Effector CD8-positive, alpha-beta T cell (primary cell): ENCODE results near the gene EN1.

ENCODE experiments used
- DNase-seq: peaks from one replicate; lab custom pipeline; 2025; lab: John Stamatoyannopoulos, UW

Gene EN1

DNA sequence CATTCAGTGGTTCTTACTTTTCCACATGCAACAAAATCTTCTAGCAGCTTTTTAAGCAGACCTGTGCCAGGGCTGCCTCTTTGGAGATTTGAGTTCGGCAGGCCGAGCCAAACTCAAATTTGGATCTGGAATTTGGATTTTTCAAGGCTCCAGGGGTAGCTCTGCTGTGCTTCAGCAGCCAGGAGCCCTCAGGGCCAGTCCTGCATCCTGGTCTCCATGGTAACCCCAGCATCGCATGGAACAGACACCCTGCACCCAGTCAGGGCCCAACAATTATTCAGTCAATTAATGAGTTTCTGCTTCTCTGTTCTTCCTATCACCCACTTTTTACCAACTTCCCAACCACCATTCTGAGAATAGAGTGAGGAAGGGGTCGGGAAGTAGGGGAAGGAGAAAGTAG lies 30.0 kb downstream of the EN1 start:
- DNase-seq: no peak

DNA sequence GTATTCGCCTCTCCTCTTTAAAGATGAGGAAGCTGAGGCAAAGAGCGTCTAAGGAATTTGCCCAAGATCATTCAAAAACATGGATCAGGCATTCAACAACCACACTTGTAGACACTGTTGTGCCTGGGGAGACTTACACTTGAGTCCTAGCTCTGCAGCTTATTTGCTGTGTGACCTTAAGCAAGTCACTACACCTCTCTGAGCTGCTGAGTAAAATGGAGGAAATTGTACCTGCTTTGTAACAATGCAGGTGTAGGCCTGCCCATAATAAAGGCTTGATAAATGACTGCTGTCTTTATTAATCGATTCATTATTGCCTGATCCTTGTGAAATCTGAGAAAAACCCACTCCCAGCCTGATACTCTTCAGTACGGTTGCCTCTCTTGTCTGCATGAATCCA lies 30.8 kb downstream of the EN1 start:
- DNase-seq: no peak

DNA sequence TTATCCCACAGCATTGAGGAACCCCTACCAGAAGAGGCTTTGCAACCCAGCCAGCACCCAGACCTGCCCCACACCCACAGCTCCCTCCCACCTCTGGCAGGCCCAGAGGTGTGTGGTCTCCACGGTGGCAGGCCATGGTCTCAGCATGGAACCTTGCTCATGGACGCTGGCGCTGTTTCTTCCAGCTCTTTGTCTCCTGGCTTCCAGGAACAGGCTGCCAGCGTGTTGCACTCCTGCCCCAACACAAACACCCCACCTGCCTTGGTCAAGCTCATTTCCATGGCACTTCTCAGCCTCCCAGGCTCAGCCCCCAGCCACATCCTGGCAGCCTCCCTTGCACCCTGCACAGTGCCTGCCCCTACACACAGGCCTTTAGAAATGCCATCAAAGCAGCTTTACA lies 31.7 kb downstream of the EN1 start:
- no peak for DNase-seq

DNA sequence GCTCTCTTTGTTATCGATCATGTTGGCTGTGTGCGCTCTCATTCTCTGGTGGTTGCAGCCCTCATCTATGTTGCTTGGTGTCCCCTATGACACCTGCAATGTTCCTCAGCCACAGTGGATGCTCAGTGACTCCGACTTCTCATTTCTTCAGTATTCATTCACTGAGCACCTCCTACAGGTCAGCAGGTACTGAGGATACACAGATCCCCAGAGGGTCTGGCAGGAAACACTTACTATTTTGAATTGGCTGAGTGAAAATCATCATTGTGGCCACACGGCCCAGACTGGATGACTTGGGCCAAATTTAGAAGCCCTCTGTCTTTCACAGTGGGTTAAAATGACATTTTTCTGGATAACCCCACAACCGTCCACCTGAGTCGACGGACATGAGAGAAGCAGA lies 32.1 kb downstream of the EN1 start:
- no peak for DNase-seq

DNA sequence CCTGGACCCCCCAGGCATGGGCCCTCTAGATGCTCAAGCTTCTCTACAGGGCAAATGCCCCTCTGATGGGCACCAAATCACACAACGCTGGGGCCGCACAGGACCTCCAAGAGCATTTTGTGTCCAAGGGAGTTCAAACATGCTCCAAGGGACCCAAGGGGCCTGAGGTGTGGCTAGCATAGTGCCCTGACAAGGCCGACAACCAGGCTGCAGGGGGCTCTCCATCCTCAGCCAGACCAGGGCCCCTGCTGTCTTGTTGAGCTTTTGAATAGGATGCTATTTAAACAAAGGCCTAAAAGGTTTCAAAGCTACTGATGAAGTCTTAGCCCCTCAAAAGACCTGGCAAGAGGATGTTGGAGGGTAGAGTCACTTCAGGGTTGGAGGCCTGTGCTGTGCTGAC lies 33.1 kb downstream of the EN1 start:
- no peak for DNase-seq

DNA sequence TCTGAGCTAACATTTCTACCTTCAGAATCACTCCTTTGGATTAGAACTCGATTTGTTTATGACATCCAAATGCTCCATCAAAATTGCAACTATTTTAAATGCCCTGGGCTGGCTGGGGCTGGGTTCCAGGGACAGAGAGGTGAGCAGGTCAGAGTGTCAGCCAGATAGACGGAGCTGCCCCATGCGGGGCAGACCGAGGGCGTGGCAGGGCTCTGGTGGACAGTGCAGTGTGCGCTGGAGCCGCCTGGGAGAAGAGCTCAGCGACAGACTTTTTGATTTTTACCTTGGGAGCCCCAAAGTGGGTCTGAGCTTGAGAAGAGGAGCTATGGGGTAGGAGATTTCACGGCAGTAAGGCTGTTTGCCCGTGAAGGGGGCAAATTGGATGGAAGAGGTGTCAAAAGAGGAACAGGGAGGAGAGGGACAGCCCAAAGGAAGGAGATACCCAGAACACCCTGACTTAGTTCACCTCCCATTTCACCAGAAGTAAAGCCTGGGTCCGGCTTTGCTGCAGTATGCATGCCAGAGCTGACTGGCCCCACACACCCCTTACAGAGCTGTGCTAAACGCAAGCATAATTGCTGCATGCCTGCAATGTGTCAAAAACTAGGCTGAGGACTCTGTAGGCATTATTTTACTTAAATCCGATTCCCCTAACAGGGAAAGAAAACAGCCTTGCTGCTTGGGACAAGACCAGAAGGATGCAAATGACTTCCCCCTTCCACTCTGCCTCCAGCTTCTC lies 33.7 kb downstream of the EN1 start:
- no peak for DNase-seq

DNA sequence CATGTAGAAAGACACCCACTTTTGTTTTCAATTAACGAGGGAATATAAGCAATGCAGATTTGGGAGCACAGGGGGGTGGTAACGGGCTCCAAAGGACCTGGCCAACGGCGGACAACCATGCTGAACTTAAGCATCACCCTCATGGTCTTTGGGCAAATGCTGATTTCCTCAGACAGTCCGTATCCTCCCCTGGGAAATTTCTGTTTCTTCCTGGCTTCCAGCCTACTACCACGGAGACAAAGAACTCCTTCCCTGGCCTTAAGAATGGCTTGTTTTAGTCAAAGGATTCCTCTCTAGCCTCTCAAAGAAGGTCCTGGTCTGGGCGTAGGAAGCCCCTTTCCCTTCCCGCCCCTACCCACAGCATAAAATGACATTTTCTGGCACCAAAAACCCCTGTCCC lies 34.3 kb downstream of the EN1 start:
- no peak for DNase-seq

DNA sequence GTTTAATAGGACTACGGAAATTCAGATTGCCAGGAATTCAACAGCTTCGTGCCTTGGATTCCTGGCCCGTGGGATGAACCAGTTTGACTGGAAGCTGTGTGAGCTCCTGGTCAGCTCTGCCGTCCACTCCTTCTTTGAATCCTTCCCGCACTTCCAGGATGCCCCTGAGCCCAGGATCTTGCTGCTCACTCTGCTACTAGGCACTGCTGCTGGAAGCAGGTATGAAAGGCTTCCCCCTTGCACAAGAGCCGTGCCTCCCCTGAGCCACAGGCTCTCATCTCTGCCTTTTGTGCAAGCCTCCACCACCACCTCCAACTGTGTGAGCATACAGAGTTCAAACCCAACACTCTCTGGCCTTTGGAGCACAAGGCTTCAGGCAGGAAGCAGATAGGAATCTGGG lies 34.9 kb downstream of the EN1 start:
- no peak for DNase-seq

DNA sequence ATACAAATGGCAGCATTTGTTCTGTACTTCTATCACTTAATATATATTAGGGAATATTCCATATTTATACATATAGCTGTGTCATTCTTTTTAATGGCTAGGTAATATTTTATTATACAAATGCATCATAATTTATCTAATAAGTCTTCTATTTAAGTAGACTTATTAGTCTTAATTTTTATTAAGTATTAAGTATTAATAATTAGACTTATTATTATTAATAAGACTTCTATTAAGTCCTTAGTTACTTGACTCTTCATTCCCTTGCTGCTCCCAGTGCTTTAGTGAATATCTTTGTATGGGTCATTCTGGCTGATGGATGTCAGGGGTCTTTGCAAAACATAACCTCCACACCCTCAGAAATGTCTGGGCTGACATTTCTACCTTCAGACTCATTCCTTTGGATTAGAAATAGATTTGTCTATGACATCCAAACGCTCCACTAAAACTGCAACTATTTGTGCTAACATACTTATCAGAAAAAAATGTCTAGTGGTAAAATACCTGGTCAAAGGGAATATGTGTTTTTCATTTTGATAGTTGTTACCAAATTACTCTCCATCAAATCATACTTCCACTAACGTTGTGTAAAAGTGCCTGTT lies 35.8 kb downstream of the EN1 start:
- no peak for DNase-seq

DNA sequence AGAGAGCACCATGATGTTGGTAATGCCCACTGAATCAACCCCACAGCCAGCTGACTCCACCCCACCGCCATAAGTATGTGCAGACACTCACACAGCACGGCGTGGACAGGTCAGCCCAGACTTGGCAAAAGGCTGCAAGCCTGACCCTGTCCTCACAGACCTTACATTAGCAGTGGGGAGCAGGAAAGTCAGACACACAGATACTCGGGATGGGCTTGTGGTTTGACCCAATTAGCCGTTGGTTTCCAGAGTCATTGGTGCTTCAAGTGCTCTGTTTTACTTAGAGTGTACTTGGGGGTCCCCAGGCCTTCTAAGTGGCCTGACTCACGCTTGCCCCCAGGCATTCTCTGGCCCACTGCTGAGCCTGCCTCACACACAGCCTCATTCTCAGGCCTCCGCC lies 36.7 kb downstream of the EN1 start:
- no peak for DNase-seq

DNA sequence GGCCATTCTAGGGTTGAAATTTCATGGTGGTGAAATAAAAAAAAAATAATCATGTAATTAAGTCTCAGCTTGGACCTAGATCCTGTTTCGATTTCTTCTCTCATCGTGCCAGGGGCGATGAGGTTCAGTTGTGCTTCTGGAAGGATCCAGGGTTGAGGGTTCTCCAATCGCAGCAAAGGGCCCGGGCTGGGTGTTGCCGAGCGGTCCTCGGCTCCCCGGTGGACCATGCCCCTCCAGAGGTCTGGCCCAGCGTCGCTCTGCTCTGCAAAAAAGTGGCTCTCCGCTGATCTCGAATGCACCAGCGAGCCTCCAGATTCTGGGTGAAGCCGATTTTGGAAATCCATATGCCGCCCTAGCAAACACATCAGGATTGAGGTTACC lies 39.0 kb downstream of the EN1 start:
- DNase-seq: no peak

DNA sequence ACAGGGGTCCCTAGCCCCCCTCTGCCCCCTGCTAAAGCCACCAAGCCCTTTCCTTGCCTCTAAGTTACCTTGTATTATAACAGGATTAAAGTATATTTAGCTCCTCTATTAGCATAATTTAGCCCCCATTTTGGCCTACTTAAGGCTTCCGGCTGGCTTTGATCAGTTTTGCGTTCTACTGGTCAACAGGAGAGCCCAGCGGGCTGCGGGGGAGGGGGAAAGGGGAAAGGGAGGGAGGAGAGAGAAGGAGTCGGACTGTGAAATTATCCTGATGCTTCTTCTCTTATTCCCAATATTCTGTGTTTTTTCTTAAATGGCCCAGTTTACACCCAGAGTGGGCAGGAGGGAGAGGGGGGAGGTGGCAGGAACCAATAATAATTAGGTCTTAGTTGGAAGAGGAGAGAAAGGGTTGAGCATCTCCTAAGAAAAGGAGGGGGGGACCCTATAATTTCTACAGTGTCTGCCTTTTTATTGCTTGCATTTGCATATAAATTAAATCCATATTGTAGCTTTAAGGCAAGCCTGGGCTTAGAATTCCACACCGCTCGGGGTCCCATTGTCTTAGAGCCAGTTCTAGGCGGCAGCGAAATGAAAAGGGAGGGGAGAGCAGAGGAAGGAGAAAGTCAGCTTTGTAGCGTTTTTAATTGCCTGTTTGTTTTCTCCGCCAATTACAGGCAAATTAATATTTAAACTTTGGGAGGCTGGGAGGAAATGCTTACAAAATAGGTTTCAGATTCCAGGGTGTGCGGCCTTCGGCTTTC lies 39.6 kb downstream of the EN1 start:
- no peak for DNase-seq

DNA sequence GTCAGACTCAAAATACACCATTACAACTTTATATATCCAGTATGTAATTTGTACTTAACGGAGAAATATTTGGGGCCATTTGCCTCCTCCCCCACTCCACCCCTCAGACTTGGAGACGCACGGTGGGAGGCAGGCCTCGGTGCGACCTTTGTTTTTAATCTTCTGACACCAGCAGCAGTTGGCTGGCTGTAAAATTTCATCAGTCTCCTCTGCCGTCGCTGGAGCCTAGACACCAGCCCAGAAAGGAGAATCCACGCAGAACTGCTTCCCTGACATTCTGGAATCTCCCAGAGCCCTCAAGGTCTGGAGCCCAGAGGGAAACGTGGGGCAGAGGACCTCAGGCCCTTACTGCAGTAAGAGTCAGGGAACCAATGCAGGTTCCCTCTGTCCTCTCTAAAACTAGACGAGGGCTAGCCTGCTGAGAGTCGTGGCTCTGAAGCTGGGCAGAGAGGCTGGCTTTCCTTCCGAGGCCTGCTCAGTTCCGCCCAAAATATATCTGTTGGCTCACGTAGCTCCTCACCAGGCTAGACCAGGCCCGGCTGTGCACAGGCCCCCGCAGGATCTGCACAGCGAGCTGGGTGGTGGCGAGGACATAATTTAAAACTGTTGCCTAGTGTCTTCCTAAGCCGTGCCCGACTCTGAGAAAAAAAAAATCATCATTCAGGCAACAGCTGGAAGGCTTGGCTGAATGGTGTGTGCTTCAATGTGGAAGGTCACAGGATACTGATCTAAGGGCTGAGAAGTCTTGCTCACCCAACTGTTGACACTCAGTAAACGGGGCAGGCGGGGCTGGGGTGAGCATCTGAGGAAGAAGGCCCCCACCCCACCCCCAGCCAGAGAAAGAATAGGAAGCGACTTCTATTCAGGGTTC lies 40.4 kb downstream of the EN1 start:
- DNase-seq: no peak

DNA sequence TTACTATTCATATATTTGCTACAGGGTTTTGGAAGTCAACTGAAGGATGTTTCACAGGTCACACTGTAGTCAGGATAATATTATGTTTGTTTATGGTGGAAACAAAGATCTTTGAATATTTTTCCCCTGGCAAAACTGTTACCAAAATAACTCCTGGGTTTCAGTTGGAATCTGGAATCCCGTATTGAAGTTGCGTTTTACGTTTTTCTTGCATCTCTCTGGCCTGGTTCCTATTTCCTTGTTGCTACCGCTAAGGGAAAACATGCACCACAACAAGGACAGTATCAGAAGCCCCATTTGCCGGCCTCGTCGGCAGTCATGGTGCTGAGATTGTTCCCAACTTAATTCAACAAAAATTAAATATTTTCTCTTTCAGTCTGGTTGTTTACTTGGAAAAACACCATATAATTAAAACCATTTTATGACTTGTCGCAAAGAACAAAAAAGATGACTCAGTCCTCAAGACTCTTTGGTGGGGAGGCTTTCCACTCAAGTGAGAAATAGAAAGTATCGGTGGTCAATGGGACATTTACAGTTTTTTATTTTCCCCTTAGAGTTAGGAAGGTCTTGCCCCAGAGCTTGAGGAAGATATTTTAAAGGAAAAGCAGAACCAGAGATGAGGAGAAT lies 42.3 kb downstream of the EN1 start:
- no peak for DNase-seq

DNA sequence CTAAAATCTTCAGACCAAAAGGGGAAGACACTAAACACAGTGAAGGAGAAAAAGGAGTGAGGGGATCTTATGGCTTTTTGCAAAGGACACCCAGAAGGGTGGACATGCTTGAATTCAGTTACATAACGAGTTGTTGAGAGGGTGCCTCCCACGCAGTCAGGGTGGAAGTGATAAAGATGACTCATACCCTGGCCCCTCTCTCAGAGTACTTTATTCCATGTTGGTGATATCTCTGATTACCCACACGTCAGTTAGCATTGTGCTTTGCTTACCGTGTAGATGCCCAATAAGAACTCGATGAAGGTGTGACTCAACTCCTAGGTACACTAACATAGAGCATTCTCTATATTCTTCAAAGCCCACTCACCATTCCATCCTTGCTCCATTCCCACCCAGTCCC lies 44.4 kb downstream of the EN1 start:
- DNase-seq: no peak

DNA sequence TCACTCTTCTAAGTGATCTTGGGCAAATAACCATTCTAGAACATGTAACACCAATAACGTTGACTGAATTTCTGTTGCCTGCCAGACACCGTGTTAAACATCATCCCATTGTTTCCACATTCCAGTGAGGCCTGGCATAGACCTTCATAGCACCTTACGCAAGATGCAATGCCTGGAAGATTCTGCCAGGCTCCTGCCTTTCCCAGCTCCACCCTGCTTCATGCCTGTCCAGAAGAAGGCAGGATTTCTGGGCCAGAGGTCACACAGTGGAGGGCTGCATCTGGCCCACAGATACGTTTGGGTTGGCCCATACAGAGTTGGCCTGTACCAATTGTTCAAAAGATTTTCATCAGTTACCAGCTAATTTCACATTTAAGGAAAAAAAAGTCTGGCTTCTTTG lies 46.3 kb downstream of the EN1 start:
- DNase-seq: no peak

DNA sequence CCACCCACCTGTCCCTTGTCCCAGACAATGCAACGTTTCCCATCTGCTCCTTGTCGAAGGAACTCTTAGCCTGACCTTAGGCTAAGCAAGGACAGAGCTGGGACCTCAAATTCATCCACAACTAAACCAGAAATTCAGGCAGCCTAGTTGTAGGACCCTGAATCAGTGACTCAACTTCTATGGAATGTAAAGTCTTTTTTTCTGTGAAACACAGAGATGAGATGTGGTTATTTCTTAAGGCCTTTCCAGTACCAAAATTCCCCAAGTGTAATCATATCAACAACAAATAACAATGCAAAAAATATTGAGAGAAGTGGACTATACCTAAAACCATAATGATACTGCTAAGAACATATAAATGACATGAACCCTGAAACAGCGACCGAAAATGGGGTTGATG lies 46.7 kb downstream of the EN1 start:
- DNase-seq: no peak

DNA sequence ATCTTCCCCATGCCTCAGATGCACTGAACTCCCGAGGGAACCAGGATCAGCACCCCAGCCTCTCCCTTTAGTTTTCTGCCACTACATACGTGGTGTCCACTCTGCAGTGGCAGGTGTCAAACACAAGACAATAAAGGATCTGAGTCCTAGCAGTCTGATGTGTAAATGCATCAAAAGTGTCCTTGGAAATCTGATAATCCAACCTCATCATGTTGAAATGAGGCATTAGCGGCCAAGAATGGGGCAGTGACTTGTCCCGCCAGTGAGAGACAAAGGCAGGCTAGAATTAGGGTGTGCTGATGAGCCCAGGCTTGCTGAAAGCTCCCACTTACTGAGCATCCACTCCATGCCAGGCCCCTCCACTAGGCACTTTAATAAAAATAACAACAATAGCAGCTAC lies 52.9 kb downstream of the EN1 start:
- no peak for DNase-seq
